ENCODE measurements around the gene PDCD1.

- no peak for TF ChIP-seq EZH2phosphoT487 (IDR thresholded peaks at IDR 0.05; ENCODE audit: borderline replicate concordance, low read length)
- TF ChIP-seq CTCF (conservative IDR thresholded peaks at IDR 0.05; ENCODE audit: low read depth, low read length) = no peak
Observed at GRCh38 chr2:241853651-241854341, 4.9 kb downstream of the PDCD1 start.

Data from PC-3 (cell line).